Activated gamma-delta T cell (primary cell): Measurements from ENCODE around the gene AFF1.
"Not testable (repeated sequence)": the region's sequence is repeated elsewhere in the genome, so short reads cannot be mapped to it uniquely, and the experiment has no call there.

Source experiments
- DNase-seq: peaks from one replicate; lab custom pipeline; 2025; lab: John Stamatoyannopoulos, UW

The AFF1 gene

GRCh38 chr4:87011340-87012034 is 76.7 kb downstream of the AFF1 start:
- no peak for DNase-seq

GRCh38 chr4:87012265-87012953 is 77.6 kb downstream of the AFF1 start:
- DNase-seq = no peak

- not testable (repeated sequence) for DNase-seq
These were observed 78.1 kb downstream of the AFF1 start for GRCh38 chr4:87012954-87013308.

GRCh38 chr4:87014284-87014782 is 79.5 kb downstream of the AFF1 start:
- DNase-seq = no peak

- DNase-seq = no peak
These were observed 80.6 kb downstream of the AFF1 start for GRCh38 chr4:87015416-87015815.

GRCh38 chr4:87017580-87018342 is 83.0 kb downstream of the AFF1 start:
- no peak for DNase-seq

- DNase-seq = no peak
These were observed 83.9 kb downstream of the AFF1 start for GRCh38 chr4:87018753-87019152.

- no peak for DNase-seq
These were observed 84.5 kb downstream of the AFF1 start for GRCh38 chr4:87019246-87019791.

GRCh38 chr4:87019898-87020297 is 85.1 kb downstream of the AFF1 start:
- no peak for DNase-seq

GRCh38 chr4:87024201-87024600 is 89.4 kb downstream of the AFF1 start:
- no peak for DNase-seq

GRCh38 chr4:87025023-87025613 is 90.3 kb downstream of the AFF1 start:
- DNase-seq = no peak

GRCh38 chr4:87025614-87026041 is 90.8 kb downstream of the AFF1 start:
- DNase-seq = no peak

GRCh38 chr4:87026800-87027495 is 92.1 kb downstream of the AFF1 start:
- no peak for DNase-seq

- no peak for DNase-seq
These were observed 94.5 kb downstream of the AFF1 start for GRCh38 chr4:87029356-87029755.

GRCh38 chr4:87030124-87030523 is 95.3 kb downstream of the AFF1 start:
- DNase-seq = no peak

- DNase-seq = no peak
These were observed 96.1 kb downstream of the AFF1 start for GRCh38 chr4:87030755-87031441.

- DNase-seq = no peak
These were observed 97.1 kb downstream of the AFF1 start for GRCh38 chr4:87031920-87032319.

GRCh38 chr4:87032884-87033533 is 98.2 kb downstream of the AFF1 start:
- no peak for DNase-seq

- no peak for DNase-seq
These were observed 99.1 kb downstream of the AFF1 start for GRCh38 chr4:87033902-87034301.

GRCh38 chr4:87034527-87034926 is 99.7 kb downstream of the AFF1 start:
- DNase-seq = no peak
